ENCODE results near the gene ADAM15. TPM values are rescaled to one million over a fixed set of nuclear protein-coding genes. Genes with fewer than 3 reads are reported as not detected.

The ADAM15 gene
- total RNA-seq, 1 donor from 2014 or later: 82.5 TPM

GRCh38 chr1:155070721-155071569 lies 19.8 kb downstream of the ADAM15 start:
- DNase-seq (ENCODE audit: low read depth in 2 of 2): peak; percentile 76 to 80

- DNase-seq (ENCODE audit: low read depth in 2 of 2): no peak
These were observed 20.6 kb downstream of the ADAM15 start for GRCh38 chr1:155071701-155072100.

- DNase-seq (ENCODE audit: low read depth in 2 of 2): no peak
These were observed 21.6 kb downstream of the ADAM15 start for GRCh38 chr1:155072531-155073289.

- no peak for DNase-seq (ENCODE audit: low read depth in 2 of 2)
These were observed 22.5 kb downstream of the ADAM15 start for GRCh38 chr1:155073377-155074242.

- DNase-seq (ENCODE audit: low read depth in 2 of 2): no peak
These were observed 24.4 kb downstream of the ADAM15 start for GRCh38 chr1:155075535-155075934.

GRCh38 chr1:155076371-155076770 lies 25.3 kb downstream of the ADAM15 start:
- no peak for DNase-seq (ENCODE audit: low read depth in 2 of 2)

- no peak for DNase-seq (ENCODE audit: low read depth in 2 of 2)
These were observed 26.2 kb downstream of the ADAM15 start for GRCh38 chr1:155077346-155077745.

GRCh38 chr1:155077758-155078445 lies 26.8 kb downstream of the ADAM15 start:
- DNase-seq (ENCODE audit: low read depth in 2 of 2): no peak

- peak; percentile 55 to 76 for DNase-seq (ENCODE audit: low read depth in 2 of 2)
These were observed 27.5 kb downstream of the ADAM15 start, which contains the start of gene EFNA3 for GRCh38 chr1:155078469-155079209. Gene EFNA3, plus strand, starts transcription at chr1:155078837. Its CDS starts 105 bp downstream, at chr1:155078942.

- DNase-seq (ENCODE audit: low read depth in 2 of 2): no peak
These were observed 28.0 kb downstream of the ADAM15 start for GRCh38 chr1:155079210-155079486.

GRCh38 chr1:155079487-155080311 lies 28.6 kb downstream of the ADAM15 start:
- DNase-seq (ENCODE audit: low read depth in 2 of 2): peak in 1 of 2 donors; percentile 20

GRCh38 chr1:155080312-155081228 lies 29.5 kb downstream of the ADAM15 start:
- peak in 1 of 2 donors; percentile 26 for DNase-seq (ENCODE audit: low read depth in 2 of 2)

GRCh38 chr1:155081472-155082300 lies 30.6 kb downstream of the ADAM15 start:
- no peak for DNase-seq (ENCODE audit: low read depth in 2 of 2)

GRCh38 chr1:155082301-155083051 lies 31.4 kb downstream of the ADAM15 start:
- DNase-seq (ENCODE audit: low read depth in 2 of 2): no peak

- DNase-seq (ENCODE audit: low read depth in 2 of 2): no peak
These were observed 32.0 kb downstream of the ADAM15 start for GRCh38 chr1:155083052-155083541.

GRCh38 chr1:155083865-155084721 lies 33.0 kb downstream of the ADAM15 start:
- DNase-seq (ENCODE audit: low read depth in 2 of 2): peak in 1 of 2 donors; percentile 25

All from lung microvascular endothelial cell (primary cell).